MM.1S (cell line): ENCODE measurements around the gene ZBTB24.

ENCODE experiments used
- DNase-seq: peaks from one replicate; pipeline ENCODE4 v3.0.0-alpha.2; 2015
- H2AFZ ChIP-seq: fragments of 300-600 bp; sonication (generic); 2 replicates; pipeline ENCODE4 v1.6.0; 2016; ENCODE audit warnings: antibody characterized with exemption, low read length
- H3F3A ChIP-seq: fragments of 300-600 bp; sonication (generic); 2 replicates; pipeline ENCODE4 v1.6.1; 2016; ENCODE audit warnings: mild to moderate bottlenecking, antibody characterized with exemption, low read length, moderate library complexity, mixed read lengths; ENCODE audit not compliant: insufficient read depth
- H3K27ac ChIP-seq: fragments of 300-600 bp; sonication (generic); 2 replicates; pipeline ENCODE4 v1.5.1; 2016; ENCODE audit warnings: mild to moderate bottlenecking, low read length
- H3K27me3 ChIP-seq: fragments of 300-600 bp; sonication (generic); replicated peaks from 2 replicates; pipeline ENCODE4 v1.6.0; 2016; ENCODE audit warnings: low read length; ENCODE audit not compliant: insufficient read depth
- H3K36me3 ChIP-seq: fragments of 300-600 bp; sonication (generic); replicated peaks from 2 replicates; pipeline ENCODE4 v1.6.1; 2016; ENCODE audit warnings: mild to moderate bottlenecking, low read length, mixed read lengths; ENCODE audit not compliant: insufficient read depth
- H3K4me1 ChIP-seq: fragments of 300-600 bp; sonication (generic); 2 replicates; pipeline ENCODE4 v1.6.1; 2016; ENCODE audit warnings: low read length, mixed read lengths
- H3K4me2 ChIP-seq: fragments of 300-600 bp; sonication (generic); 2 replicates; pipeline ENCODE4 v1.6.0; 2016; ENCODE audit warnings: low read depth, low read length
- H3K4me3 ChIP-seq: fragments of 300-600 bp; sonication (generic); 2 replicates; pipeline ENCODE4 v1.5.1; 2016; ENCODE audit warnings: low read length, mixed read lengths
- H3K79me2 ChIP-seq: fragments of 300-600 bp; sonication (generic); 2 replicates; pipeline ENCODE4 v1.6.1; 2016; ENCODE audit warnings: mixed run types, low read length, mixed read lengths
- H3K9ac ChIP-seq: fragments of 300-600 bp; sonication (generic); 2 replicates; pipeline ENCODE4 v1.6.1; 2016; ENCODE audit warnings: low read length, mixed read lengths
- H3K9me2 ChIP-seq: fragments of 300-600 bp; sonication (generic); replicated peaks from 2 replicates; pipeline ENCODE4 v1.6.1; 2016; ENCODE audit warnings: mild to moderate bottlenecking, low read length, mixed read lengths; ENCODE audit not compliant: insufficient read depth
- H3K9me3 ChIP-seq: fragments of 300-600 bp; sonication (generic); replicated peaks from 2 replicates; pipeline ENCODE4 v1.6.1; 2016; ENCODE audit warnings: mild to moderate bottlenecking, low read length, mixed read lengths; ENCODE audit not compliant: insufficient read depth
- H4K20me1 ChIP-seq: fragments of 300-600 bp; sonication (generic); 2 replicates; pipeline ENCODE4 v1.6.1; 2016; ENCODE audit warnings: mild to moderate bottlenecking, low read length, moderate library complexity, mixed read lengths; ENCODE audit not compliant: insufficient read depth
- CTCF ChIP-seq: fragments of 300-600 bp; sonication (generic); IDR thresholded peaks from 2 replicates; pipeline ENCODE4 v1.5.1; 2016; ENCODE audit warnings: antibody characterized with exemption, low read length, mixed read lengths
- EZH2 ChIP-seq: fragments of 300-600 bp; sonication (generic); optimal IDR thresholded peaks from 2 replicates; pipeline ENCODE3; 2017; ENCODE audit warnings: low read depth, mild to moderate bottlenecking, antibody characterized with exemption, low read length, mixed read lengths
- EZH2phosphoT487 ChIP-seq: fragments of 300-600 bp; sonication (generic); IDR thresholded peaks from 2 replicates; pipeline ENCODE4 v1.6.1; 2018; ENCODE audit warnings: antibody characterized with exemption, low read length

Gene ZBTB24

GRCh38 chr6:109428889-109429477, 54.0 kb downstream of the ZBTB24 start:
- Histone ChIP-seq H3K27ac (no peak overlapping the region), H3K9me2 (no peaks in the 10 kb centered on the region), H3K9me3 (no peaks in the 10 kb centered on the region), H3K4me1 (no peaks in the 10 kb centered on the region), H3K9ac (no peak overlapping the region), H3F3A (no peaks in the 10 kb centered on the region), H3K27me3 (no peaks in the 10 kb centered on the region), H2AFZ (no peak overlapping the region), H3K4me3 (no peak overlapping the region), H3K4me2 (no peak overlapping the region), H4K20me1 (no peaks in the 10 kb centered on the region), H3K79me2 (no peaks in the 10 kb centered on the region), H3K36me3 (no peaks in the 10 kb centered on the region)
- TF ChIP-seq EZH2phosphoT487 = no peak
- TF ChIP-seq EZH2 = no peak
- no peak for DNase-seq

GRCh38 chr6:109424946-109425345, 58.1 kb downstream of the ZBTB24 start:
- H4K20me1 ChIP-seq = no peaks in the 10 kb centered on the region
- peak overlapping the region; percentile 26 for H2AFZ ChIP-seq
- no peaks in the 10 kb centered on the region for H3K36me3 ChIP-seq
- H3K4me1 ChIP-seq = no peaks in the 10 kb centered on the region
- no peaks in the 10 kb centered on the region for H3K9me2 ChIP-seq
- no peak overlapping the region for H3K27ac ChIP-seq
- TF ChIP-seq EZH2 (no peak), CTCF (no peak), EZH2phosphoT487 (no peak)
- 0 out of 2 replicates have a peak overlapping the region, but pooled peaks have one; percentile 10 for H3K4me2 ChIP-seq
- H3K4me3 ChIP-seq = no peak overlapping the region
- no peaks in the 10 kb centered on the region for H3F3A ChIP-seq
- H3K27me3 ChIP-seq = no peaks in the 10 kb centered on the region
- no peaks in the 10 kb centered on the region for H3K79me2 ChIP-seq
- no peak overlapping the region for H3K9ac ChIP-seq
- DNase-seq = no peak
- no peaks in the 10 kb centered on the region for H3K9me3 ChIP-seq

- Histone ChIP-seq H3K4me2 (no peak overlapping the region), H3K4me3 (no peak overlapping the region), H3K9me3 (no peaks in the 10 kb centered on the region), H4K20me1 (no peaks in the 10 kb centered on the region), H3K4me1 (no peaks in the 10 kb centered on the region), H3K36me3 (no peaks in the 10 kb centered on the region), H2AFZ (no peak overlapping the region), H3K27ac (no peak overlapping the region), H3K9me2 (no peaks in the 10 kb centered on the region), H3K9ac (no peak overlapping the region), H3F3A (no peaks in the 10 kb centered on the region), H3K27me3 (no peaks in the 10 kb centered on the region), H3K79me2 (no peaks in the 10 kb centered on the region)
- TF ChIP-seq EZH2 = no peak
- no peak for TF ChIP-seq CTCF
- TF ChIP-seq EZH2phosphoT487 = no peak
- DNase-seq = no peak
Observed at GRCh38 chr6:109421184-109421583, 61.8 kb downstream of the ZBTB24 start.

GRCh38 chr6:109420751-109421150, 62.3 kb downstream of the ZBTB24 start:
- TF ChIP-seq EZH2 (no peak), CTCF (no peak), EZH2phosphoT487 (no peak)
- Histone ChIP-seq H3K36me3 (no peaks in the 10 kb centered on the region), H3K4me1 (no peaks in the 10 kb centered on the region), H3K9ac (no peak overlapping the region), H3K27ac (no peak overlapping the region), H3F3A (no peaks in the 10 kb centered on the region), H3K4me3 (no peak overlapping the region), H3K4me2 (no peak overlapping the region), H2AFZ (no peak overlapping the region), H3K9me2 (no peaks in the 10 kb centered on the region), H3K27me3 (no peaks in the 10 kb centered on the region), H4K20me1 (no peaks in the 10 kb centered on the region), H3K79me2 (no peaks in the 10 kb centered on the region), H3K9me3 (no peaks in the 10 kb centered on the region)
- DNase-seq = no peak
